ENCODE data around the gene TMEM126B.
"Not testable (repeated sequence)": the region's sequence is repeated elsewhere in the genome, so short reads cannot be mapped to it uniquely, and the experiment has no call there.

TMEM126B gene

DNA sequence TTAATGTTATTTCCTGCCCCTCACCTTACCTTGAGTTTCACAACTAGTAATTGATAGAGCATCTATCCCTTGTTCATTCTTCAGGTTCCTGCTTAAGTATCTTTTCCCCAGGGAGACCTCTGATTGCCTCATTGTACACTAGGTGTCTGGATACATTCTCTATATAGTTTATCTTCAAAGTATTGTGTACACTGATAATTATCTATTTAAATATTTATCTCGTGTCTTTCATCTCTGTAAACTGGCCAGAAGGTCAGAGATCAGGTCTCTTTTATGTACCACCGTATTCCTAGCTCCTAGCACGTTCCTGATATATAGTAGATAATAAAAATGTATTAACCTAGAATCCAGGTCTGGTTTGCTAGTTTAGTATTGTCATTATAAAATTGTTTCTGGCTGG, 6.4 kb downstream of the TMEM126B start:
- no peak for DNase-seq (ENCODE audit: low read depth, low spot score)
- no peak overlapping the region for H3K4me3 ChIP-seq (ENCODE audit: low read length)

- no peak for DNase-seq (ENCODE audit: low read depth, low spot score)
- H3K4me3 ChIP-seq (ENCODE audit: low read length): no peak overlapping the region
These were observed 14.8 kb downstream of the TMEM126B start for GRCh38 chr11:85643191-85643614.

DNA sequence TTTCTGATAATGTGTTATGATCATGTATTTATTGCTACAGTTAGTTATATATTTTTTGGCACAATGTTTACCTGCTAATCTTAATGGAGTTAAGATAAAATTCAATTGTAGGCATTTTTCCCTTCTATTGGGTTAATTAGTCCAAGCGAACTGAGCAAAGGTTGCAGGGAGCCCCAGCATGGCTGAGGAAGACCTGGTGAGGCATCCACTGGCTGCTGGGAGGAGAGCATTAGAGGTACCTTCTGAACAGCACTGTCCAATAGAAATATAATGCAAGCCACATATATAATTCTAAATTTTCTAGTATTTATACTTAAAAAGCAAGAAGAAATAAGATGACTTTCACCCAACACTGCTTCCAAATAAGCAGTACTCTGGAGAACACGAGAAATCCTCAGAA, 18.7 kb downstream of the TMEM126B start:
- H3K4me3 ChIP-seq (ENCODE audit: low read length): peak overlapping the region; percentile 86
- DNase-seq (ENCODE audit: low read depth, low spot score): no peak

DNA sequence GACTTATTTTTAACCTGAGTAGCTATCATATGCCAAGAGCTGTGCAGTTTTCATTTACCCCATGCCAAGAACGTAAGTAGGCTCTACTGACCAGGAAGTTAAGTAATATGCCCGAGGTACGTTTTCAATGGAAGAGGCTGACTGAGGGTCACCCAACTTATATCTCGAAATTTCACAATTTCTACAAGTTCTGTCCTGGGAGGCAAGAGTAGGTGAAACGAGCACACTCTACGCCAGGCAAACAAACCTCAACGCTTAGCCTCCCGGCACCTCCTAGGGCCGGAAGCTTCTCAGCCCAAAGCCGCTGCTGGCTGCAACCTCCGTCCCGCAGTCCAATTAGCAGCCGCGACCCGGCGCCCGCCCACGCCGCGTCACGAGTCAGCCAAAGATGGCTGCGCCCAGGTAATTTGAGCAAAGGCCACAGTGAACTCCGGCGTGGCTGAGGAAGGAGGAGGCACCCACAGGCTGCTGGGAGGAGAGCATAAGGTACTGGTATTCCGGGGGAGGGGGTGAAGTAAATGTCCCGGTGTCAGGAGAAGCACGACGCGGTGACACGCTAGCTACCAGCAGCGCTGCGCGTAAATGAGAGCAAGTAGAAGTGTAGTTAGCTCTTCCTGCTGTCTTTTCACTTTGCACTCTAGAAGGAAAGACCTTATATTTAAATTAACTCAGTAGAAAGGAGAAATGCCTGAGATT, 19.4 kb downstream of the TMEM126B start, which contains the start of gene TMEM126A:
Gene TMEM126A (plus strand): TSS at position 364 of the 696 bp plus-strand sequence. CDS start 2,289 bp downstream, outside the sequence.
- peak; percentile 82 for DNase-seq (ENCODE audit: low read depth, low spot score)
- peak within 1 kb of the TSS; percentile 86 for H3K4me3 ChIP-seq (ENCODE audit: low read length)

DNA sequence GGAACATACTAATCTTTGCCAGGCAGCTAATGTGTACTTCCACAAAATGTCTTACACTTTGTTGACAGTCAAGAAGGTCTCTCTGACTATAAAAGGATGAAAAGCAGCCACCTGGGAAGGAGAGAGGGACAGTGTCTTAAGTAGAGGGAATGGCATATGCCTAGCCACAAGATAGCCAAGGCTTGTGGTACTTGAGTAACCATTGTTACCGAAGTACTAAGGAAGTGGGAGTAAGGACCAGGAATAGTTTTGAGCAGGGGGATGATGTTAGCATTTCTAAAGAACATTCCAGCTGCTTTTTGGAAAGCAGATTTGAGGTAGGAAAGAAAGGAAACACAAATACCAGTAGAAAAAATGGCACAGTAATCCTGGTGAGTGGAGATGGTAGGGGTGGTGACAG, 22.7 kb downstream of the TMEM126B start:
- DNase-seq (ENCODE audit: low read depth, low spot score): no peak
- no peak overlapping the region for H3K4me3 ChIP-seq (ENCODE audit: low read length)

- DNase-seq (ENCODE audit: low read depth, low spot score): no peak
- no peak overlapping the region for H3K4me3 ChIP-seq (ENCODE audit: low read length)
These were observed 24.5 kb downstream of the TMEM126B start for GRCh38 chr11:85652786-85653447.

DNA sequence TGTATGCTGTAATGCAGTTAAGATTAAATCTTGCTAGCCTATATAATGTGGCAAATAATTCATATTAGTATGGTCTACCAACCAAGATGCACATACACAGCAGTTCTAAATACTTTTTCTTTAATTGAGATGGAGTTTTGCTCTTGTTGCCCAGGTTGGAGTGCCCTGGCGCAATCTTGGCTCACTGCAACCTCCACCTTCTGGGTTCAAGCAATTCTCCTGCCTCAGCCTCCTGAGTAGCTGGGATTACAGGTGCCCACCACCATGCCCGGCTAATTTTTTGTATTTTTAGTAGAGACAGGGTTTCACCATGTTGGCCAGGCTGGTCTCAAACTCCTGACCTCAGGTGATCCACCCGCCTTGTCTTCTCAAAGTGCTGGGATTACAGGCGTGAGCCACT, 25.9 kb downstream of the TMEM126B start:
- DNase-seq (ENCODE audit: low read depth, low spot score); H3K4me3 ChIP-seq (ENCODE audit: low read length): not testable (repeated sequence)

DNA sequence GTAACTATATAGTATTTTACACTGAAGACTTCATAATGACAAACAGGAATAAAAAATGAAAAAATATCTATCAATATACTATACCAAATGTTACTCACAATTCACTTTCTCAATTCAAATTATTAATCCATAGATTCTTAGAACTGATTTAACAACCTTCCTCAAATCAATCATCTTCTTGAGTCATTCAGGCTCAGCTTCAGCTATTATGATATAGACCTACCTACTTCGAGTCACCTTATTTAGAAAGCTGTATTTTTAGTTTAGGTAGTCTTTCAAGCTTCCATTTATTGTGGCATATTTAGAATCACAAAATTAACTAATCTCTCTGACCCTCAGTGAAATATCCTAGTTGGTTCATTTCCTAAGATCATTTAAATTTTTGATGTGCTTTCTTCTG, 28.4 kb downstream of the TMEM126B start:
- no peak for DNase-seq (ENCODE audit: low read depth, low spot score)
- no peak overlapping the region for H3K4me3 ChIP-seq (ENCODE audit: low read length)

GRCh38 chr11:85658180-85658579, 29.8 kb downstream of the TMEM126B start:
- no peak overlapping the region for H3K4me3 ChIP-seq (ENCODE audit: low read length)
- no peak for DNase-seq (ENCODE audit: low read depth, low spot score)

GRCh38 chr11:85661972-85662664, 33.7 kb downstream of the TMEM126B start:
- H3K4me3 ChIP-seq (ENCODE audit: low read length): no peak overlapping the region
- DNase-seq (ENCODE audit: low read depth, low spot score): no peak

DNA sequence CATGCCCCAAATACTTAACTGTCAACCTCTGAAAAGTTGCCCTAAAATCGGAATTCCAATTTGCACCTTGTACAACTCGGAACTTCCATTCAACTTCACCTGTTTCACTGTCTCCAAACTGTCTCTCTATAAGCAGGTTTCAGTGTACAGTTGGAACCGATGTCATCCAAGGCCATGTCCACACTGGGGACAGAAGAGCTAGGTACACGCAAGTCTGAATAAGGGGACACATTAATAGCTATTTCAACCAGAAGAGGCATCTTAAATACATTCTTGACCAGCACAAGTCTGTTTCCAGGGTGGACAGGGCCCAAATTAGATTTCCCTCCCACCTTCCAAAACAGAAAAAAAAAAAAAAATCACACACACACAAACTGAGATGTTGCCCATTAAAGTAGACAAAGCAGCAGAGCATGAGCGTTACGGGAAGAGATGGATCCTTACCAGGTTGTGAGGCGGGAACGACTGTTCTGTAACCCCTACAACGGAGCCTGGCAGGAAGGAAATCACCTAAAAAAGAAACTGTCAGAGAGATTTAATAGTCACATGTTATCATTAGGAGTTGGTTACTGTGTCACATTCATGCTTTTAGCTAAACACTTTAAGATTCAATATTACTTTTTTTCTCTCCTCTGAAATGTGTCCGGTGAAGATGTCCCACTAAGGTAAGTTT, 34.8 kb downstream of the TMEM126B start:
- DNase-seq (ENCODE audit: low read depth, low spot score): no peak
- H3K4me3 ChIP-seq (ENCODE audit: low read length): peak overlapping the region; percentile 86

DNA sequence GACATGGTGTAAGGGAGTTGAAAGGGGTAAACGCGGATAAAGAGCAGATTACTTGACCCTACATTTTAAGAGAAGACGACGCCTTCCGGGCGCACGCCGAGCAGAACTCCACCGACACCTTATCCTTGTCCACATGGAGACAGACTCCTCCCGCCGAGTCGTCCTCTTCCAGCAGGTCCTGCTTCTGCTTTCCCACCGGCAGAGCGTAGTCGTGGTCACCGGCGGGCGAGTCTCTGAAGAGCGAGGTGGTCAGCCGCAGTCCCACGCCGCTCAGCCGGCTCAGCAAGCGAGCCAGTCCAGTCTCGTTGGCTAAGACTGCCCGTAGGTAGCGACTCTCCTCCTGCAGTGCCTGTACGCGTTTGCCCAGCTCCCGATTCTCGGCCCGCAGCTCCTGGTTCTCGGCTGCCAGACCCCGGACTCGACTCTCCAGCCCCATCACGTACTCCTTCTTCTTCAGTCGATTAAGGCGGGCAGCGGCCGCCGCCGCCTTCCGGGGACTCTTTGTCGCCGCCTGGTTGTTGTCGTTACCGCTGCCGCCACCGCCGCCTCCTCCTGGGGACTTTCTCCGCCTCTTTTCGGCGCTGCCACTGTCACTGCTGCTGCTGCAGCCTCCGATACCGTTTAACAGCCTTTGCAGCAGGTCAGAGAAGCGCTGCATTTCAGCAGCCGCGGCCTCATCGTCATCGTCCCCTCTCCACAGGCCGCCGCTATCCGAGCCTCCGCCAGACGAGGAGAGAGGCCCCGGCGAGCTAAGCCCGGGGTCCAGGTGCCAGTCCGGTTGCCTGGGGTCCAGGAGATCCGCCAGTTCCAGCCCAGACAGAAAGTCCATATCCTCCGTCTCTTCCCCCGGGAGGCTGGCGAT, 35.6 kb downstream of the TMEM126B start:
- DNase-seq (ENCODE audit: low read depth, low spot score): peak; percentile 65
- H3K4me3 ChIP-seq (ENCODE audit: low read length): peak overlapping the region; percentile 86

DNA sequence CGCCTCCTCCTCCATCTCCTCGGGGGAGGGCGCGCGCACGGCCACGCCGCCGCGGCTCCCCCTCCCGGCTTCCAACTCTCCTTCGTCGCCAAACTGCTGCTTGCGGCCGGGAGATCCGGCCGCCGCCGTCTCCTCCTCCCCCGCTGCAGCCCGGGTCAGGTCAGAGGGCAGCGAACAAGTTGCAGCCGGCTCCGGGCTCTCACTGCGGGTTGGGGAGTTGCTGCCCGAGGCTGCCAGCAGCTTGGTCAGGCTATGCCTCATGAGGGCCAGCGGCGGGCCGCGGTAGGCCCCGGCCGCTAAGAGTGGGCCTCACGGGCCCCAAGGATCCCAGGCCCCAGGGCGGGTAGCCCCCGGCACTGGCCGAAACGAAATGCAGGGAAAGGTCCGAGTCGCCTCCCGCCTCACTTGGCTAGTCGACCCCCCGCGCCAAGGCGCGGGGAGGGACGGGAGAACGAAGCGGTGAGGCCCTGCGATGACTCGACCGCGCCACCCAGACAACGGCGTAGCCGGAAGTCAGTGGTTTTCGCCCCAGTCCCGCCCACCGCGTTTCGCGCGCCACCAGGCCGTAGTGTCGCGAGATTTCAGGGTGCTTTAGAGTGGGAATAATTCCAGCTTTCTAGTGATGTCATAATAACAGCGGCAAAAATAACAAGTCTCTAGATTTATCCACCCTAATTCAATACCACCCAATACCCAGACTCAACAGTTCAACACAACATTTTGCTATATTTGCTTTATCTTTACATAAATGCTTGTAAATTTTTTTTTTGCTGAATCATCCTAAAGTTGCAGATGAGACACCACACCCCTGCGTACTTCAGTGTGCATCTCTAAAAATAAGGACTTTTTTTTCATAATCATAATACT, 36.5 kb downstream of the TMEM126B start, which contains the start of gene CREBZF:
Gene CREBZF (minus strand): TSS at position 515 of the 867 bp plus-strand sequence. CDS start 254 bp downstream, at position 261.
- peak; percentile 89 for DNase-seq (ENCODE audit: low read depth, low spot score)
- H3K4me3 ChIP-seq (ENCODE audit: low read length): peak within 1 kb of the TSS; percentile 86

- no peak overlapping the region for H3K4me3 ChIP-seq (ENCODE audit: low read length)
- DNase-seq (ENCODE audit: low read depth, low spot score): no peak
These were observed 37.3 kb downstream of the TMEM126B start for GRCh38 chr11:85665733-85666132.

- DNase-seq (ENCODE audit: low read depth, low spot score): no peak
- no peak overlapping the region for H3K4me3 ChIP-seq (ENCODE audit: low read length)
These were observed 38.3 kb downstream of the TMEM126B start for GRCh38 chr11:85666687-85667086.

- no peak overlapping the region for H3K4me3 ChIP-seq (ENCODE audit: low read length)
- no peak for DNase-seq (ENCODE audit: low read depth, low spot score)
These were observed 39.8 kb downstream of the TMEM126B start for GRCh38 chr11:85668157-85668556.

DNA sequence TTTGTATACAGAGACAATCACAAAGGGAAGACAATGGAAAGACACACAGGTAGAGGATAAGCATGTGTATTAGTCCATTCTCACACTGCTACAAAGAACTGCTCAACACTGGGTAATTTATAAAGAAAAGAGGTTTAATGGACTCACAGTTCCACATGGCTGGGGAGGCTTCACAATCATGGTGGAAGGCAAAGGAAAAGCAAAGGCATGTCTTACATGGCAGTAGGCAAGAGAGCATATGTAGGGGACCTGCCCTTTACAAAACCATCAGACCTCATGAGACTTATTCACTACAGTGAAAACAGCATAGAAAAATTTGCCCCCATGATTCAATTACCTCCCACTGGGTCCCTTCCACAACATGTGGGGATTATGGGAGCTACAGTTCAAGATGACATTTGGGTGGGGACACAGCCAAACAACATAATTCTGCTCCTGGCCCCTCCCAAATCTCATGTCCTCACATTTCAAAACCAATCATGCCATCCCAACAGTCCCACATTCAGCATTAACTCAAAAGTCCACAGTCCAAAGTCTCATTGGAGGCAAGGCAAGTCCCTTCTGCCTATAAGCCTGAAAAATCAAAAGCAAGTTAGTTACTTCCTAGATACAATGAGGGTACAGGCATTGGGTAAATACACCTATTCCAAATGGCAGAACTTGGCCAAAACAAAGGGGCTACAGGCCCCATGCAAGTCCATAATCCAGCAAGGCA, 42.7 kb downstream of the TMEM126B start:
- not testable (repeated sequence) for H3K4me3 ChIP-seq (ENCODE audit: low read length); DNase-seq (ENCODE audit: low read depth, low spot score)

Data from Jurkat, Clone E6-1 (cell line).